Measurements from ENCODE around the gene PCDH9.

PCDH9 gene

GRCh38 chr13:66377569-66377968, 852.6 kb downstream of the PCDH9 start:
- no peak overlapping the region for H3K27ac ChIP-seq (ENCODE audit: low read length)
- H3K9me3 ChIP-seq (ENCODE audit: insufficient read depth, low read length), result no peaks in the 10 kb centered on the region
- no peak overlapping the region for H3K4me2 ChIP-seq (ENCODE audit: low read length)
- no peak overlapping the region for H2AFZ ChIP-seq (ENCODE audit: low read depth, low read length)
- no peaks in the 10 kb centered on the region for H3K4me1 ChIP-seq (ENCODE audit: low read length)
- H3K36me3 ChIP-seq (replicated peaks; ENCODE audit: low read depth, low read length), result no peaks in the 10 kb centered on the region
- H3K4me3 ChIP-seq (ENCODE audit: low read length), result no peak overlapping the region
- no peaks in the 10 kb centered on the region for H4K20me1 ChIP-seq (ENCODE audit: insufficient read depth, low read length)
- H3K9ac ChIP-seq (ENCODE audit: low read length), result no peak overlapping the region
- TF ChIP-seq CTCF (IDR thresholded peaks at IDR 0.05; ENCODE audit: low read depth, low read length), result no peak
- TF ChIP-seq EZH2phosphoT487 (IDR thresholded peaks at IDR 0.05; ENCODE audit: low read depth), result no peak
- H3K79me2 ChIP-seq (ENCODE audit: low read length), result no peaks in the 10 kb centered on the region
- no peaks in the 10 kb centered on the region for H3K27me3 ChIP-seq (ENCODE audit: low read depth, low read length)

- no peaks in the 10 kb centered on the region for H4K20me1 ChIP-seq (ENCODE audit: insufficient read depth, low read length)
- H3K4me1 ChIP-seq (ENCODE audit: low read length), result no peaks in the 10 kb centered on the region
- H3K27ac ChIP-seq (ENCODE audit: low read length), result no peak overlapping the region
- no peak overlapping the region for H2AFZ ChIP-seq (ENCODE audit: low read depth, low read length)
- no peaks in the 10 kb centered on the region for H3K79me2 ChIP-seq (ENCODE audit: low read length)
- no peak overlapping the region for H3K4me3 ChIP-seq (ENCODE audit: low read length)
- H3K9ac ChIP-seq (ENCODE audit: low read length), result no peak overlapping the region
- H3K9me3 ChIP-seq (ENCODE audit: insufficient read depth, low read length), result no peaks in the 10 kb centered on the region
- no peaks in the 10 kb centered on the region for H3K27me3 ChIP-seq (ENCODE audit: low read depth, low read length)
- no peak overlapping the region for H3K4me2 ChIP-seq (ENCODE audit: low read length)
- no peak for TF ChIP-seq EZH2phosphoT487 (IDR thresholded peaks at IDR 0.05; ENCODE audit: low read depth)
- TF ChIP-seq CTCF (IDR thresholded peaks at IDR 0.05; ENCODE audit: low read depth, low read length), result no peak
- H3K36me3 ChIP-seq (replicated peaks; ENCODE audit: low read depth, low read length), result no peaks in the 10 kb centered on the region
Observed at GRCh38 chr13:66375756-66376155, 854.4 kb downstream of the PCDH9 start.

GRCh38 chr13:66369666-66370065, 860.5 kb downstream of the PCDH9 start:
- H4K20me1 ChIP-seq (ENCODE audit: insufficient read depth, low read length), result no peaks in the 10 kb centered on the region
- H3K4me3 ChIP-seq (ENCODE audit: low read length), result no peak overlapping the region
- no peak overlapping the region for H3K4me2 ChIP-seq (ENCODE audit: low read length)
- no peaks in the 10 kb centered on the region for H3K36me3 ChIP-seq (replicated peaks; ENCODE audit: low read depth, low read length)
- H3K9me3 ChIP-seq (ENCODE audit: insufficient read depth, low read length), result no peaks in the 10 kb centered on the region
- H3K27ac ChIP-seq (ENCODE audit: low read length), result no peak overlapping the region
- H3K9ac ChIP-seq (ENCODE audit: low read length), result no peak overlapping the region
- no peak for TF ChIP-seq CTCF (IDR thresholded peaks at IDR 0.05; ENCODE audit: low read depth, low read length)
- H2AFZ ChIP-seq (ENCODE audit: low read depth, low read length), result no peak overlapping the region
- H3K27me3 ChIP-seq (ENCODE audit: low read depth, low read length), result no peaks in the 10 kb centered on the region
- no peaks in the 10 kb centered on the region for H3K79me2 ChIP-seq (ENCODE audit: low read length)
- peaks cover 10% of the 10 kb centered on the region; the same call in 1 of the 2 replicates for H3K4me1 ChIP-seq (ENCODE audit: low read length)

GRCh38 chr13:66367356-66367755, 862.8 kb downstream of the PCDH9 start:
- Histone ChIP-seq H3K27ac (ENCODE audit: low read length) (no peak overlapping the region), H3K9me3 (ENCODE audit: insufficient read depth, low read length) (no peaks in the 10 kb centered on the region), H4K20me1 (ENCODE audit: insufficient read depth, low read length) (no peaks in the 10 kb centered on the region), H3K4me2 (ENCODE audit: low read length) (no peak overlapping the region), H3K4me1 (ENCODE audit: low read length) (peaks cover 23% of the 10 kb centered on the region), H3K27me3 (ENCODE audit: low read depth, low read length) (no peaks in the 10 kb centered on the region), H3K9ac (ENCODE audit: low read length) (no peak overlapping the region), H3K79me2 (ENCODE audit: low read length) (no peaks in the 10 kb centered on the region), H3K4me3 (ENCODE audit: low read length) (no peak overlapping the region), H2AFZ (ENCODE audit: low read depth, low read length) (no peak overlapping the region), H3K36me3 (replicated peaks; ENCODE audit: low read depth, low read length) (no peaks in the 10 kb centered on the region)
- TF ChIP-seq CTCF (IDR thresholded peaks at IDR 0.05; ENCODE audit: low read depth, low read length) (no peak), EZH2phosphoT487 (IDR thresholded peaks at IDR 0.05; ENCODE audit: low read depth) (no peak)

Measured in OCI-LY3 (cell line).